Keratinocyte (primary cell): Measurements from ENCODE around the gene PAFAH1B2.

ENCODE experiments used
- CTCF ChIP-seq, 3 experiments: IDR thresholded peaks in 1 of 3; conservative IDR thresholded peaks in 1 of 3; optimal IDR thresholded peaks in 1 of 3; 2 replicates in 2 of 3; 3 replicates in 1 of 3; pipeline versions ENCODE3 to v1.5.1; 2011; ENCODE audit warnings: low read length in 3 of 3, mild to moderate bottlenecking in 3 of 3, moderate library complexity in 2 of 3, control low read depth in 1 of 3, inconsistent platforms in 1 of 3; ENCODE audit not compliant: insufficient read depth in 2 of 3; ENCODE audit errors: extremely low read depth in 1 of 3
- EZH2 ChIP-seq: IDR thresholded peaks from one replicate; pipeline ENCODE4 v1.6.1; 2012; ENCODE audit warnings: inconsistent platforms, mild to moderate bottlenecking, low read length, moderate library complexity

- TF ChIP-seq CTCF (optimal IDR thresholded peaks at IDR 0.05 in 1 of 3, IDR thresholded peaks at IDR 0.05 in 1 of 3, conservative IDR thresholded peaks at IDR 0.05 in 1 of 3; ENCODE audit: extremely low read depth in 1 of 3, insufficient read depth in 2 of 3, low read length in 3 of 3) (no peak), EZH2 (no peak)
Measured at GRCh38 chr11:117169736-117170135, 25.6 kb downstream of the PAFAH1B2 start.
